ENCODE results near the gene FAM131A. TPM values are rescaled to one million over a fixed set of nuclear protein-coding genes. Genes with fewer than 3 reads are reported as not detected.

Gene FAM131A
- total and polyA plus RNA-seq, 2 of the 4 experiments (the other 2 are of a cell fraction), result 10.8 to 19.5 TPM

DNA sequence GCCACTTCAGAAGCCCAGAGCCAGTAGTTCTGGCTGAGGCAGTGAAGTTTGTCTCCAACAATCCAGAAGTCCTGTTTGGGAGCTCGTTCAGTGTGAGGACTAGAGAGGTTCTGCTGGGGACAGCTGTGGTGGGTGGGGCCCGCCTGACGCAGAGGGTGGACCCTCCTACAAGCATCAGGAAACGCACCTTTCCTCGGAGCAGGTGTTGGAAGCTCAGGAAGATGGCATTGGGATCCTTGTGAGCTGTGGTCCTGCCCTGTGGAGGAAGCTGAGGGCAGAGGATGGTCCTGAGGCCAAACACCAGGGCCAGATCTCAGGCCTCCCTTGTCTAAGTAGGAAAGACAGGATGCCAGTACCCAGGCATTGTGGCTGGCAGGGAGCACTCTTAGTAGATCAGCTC, 35.5 kb downstream of the FAM131A start:
- H2AK5ac ChIP-seq (ENCODE audit: low read depth, low read length), result no peak overlapping the region
- no peaks in the 10 kb centered on the region for H3K9me3 ChIP-seq (ENCODE audit: control insufficient read depth, insufficient read depth, low read length)
- 0 out of 4 replicates have a peak, but pooled peaks cover 0 to 2% of the 10 kb centered on the region in 2 experiments for H3K79me1 ChIP-seq (ENCODE audit: low read depth in 1 of 2, low read length in 2 of 2)
- no peak overlapping the region for H2BK5ac ChIP-seq (ENCODE audit: low read depth, low read length, poor library complexity, severe bottlenecking)
- BruUV-seq (replicated peaks), result no TSS peak
- dilution Hi-C loops (cut with HindIII; ENCODE audit: low sequenced_read_pairs, unreplicated experiment), result loop anchor here (25.0 kb wide), 1 partner anchor 164 kb away; no protein-coding TSS in a partner anchor
- H3K4ac ChIP-seq (ENCODE audit: low read depth, low read length), result no peak overlapping the region
- in situ Hi-C loops (cut with MboI; ENCODE audit: low sequenced_read_pairs), result loop anchor here (5.0 to 10.0 kb wide), 3 partner anchors 159 to 432 kb away; no protein-coding TSS in a partner anchor
- H4K20me1 ChIP-seq (ENCODE audit: insufficient read depth, low read length), result peaks cover 10% of the 10 kb centered on the region; the same call in 1 of the 2 replicates
- ChIA-PET CTCF (interaction anchor here (1.2 to 1.9 kb wide), 2 partner anchors 125 to 142 kb away, joined by 4 to 30 read pairs; no protein-coding TSS in a partner anchor), POLR2A (ENCODE audit: unreplicated experiment) (no interaction called here)
- peak overlapping the region; percentile 73 for H2AK9ac ChIP-seq (replicated peaks; ENCODE audit: low read depth, low read length, poor library complexity)
- no peak overlapping the region for H2BK120ac ChIP-seq (ENCODE audit: low read depth, low read length)
- no peak overlapping the region for H3K56ac ChIP-seq (ENCODE audit: extremely low read depth, insufficient read depth, low read length)
- no peak overlapping the region for H2BK20ac ChIP-seq (ENCODE audit: low read depth, low read length)
- H4K91ac ChIP-seq (ENCODE audit: insufficient read depth, low read depth, low read length), result no peak overlapping the region
- DNase-seq (no peak), ATAC-seq (ENCODE audit: low read depth) (no peak)
- H3K9me1 ChIP-seq (ENCODE audit: insufficient read depth, low read length), result no peaks in the 10 kb centered on the region
- peaks cover 38% of the 10 kb centered on the region for H3K27me3 ChIP-seq (ENCODE audit: control insufficient read depth, insufficient read depth, low read length)
- no peak for TF ChIP-seq RFX5 (IDR thresholded peaks at IDR 0.05; ENCODE audit: low read depth, low read length)
- no peak overlapping the region for H2AFZ ChIP-seq (replicated peaks; ENCODE audit: low read length, poor library complexity)
- no peak overlapping the region for H3K18ac ChIP-seq (ENCODE audit: low read depth, low read length)
- no CpG with 5 or more reads among the region's 5 CpGs for WGBS, 2 experiments (ENCODE audit: extremely low coverage in 2 of 2, insufficient read length in 1 of 2)
- H3K4me2 ChIP-seq (ENCODE audit: low read depth, low read length), result no peak overlapping the region
- H3K14ac ChIP-seq (replicated peaks; ENCODE audit: low read depth, low read length), result no peak overlapping the region
- no peak overlapping the region for H4K8ac ChIP-seq (ENCODE audit: low read depth in 2 of 2, low read length in 2 of 2)
- intact Hi-C loops (cut with micrococcal nuclease), result loop anchor here (5.0 kb wide), 2 partner anchors 404 to 429 kb away; no protein-coding TSS in a partner anchor
- H2BK15ac ChIP-seq (ENCODE audit: low read depth, low read length), result no peak overlapping the region
- H4K5ac ChIP-seq (ENCODE audit: low read depth, low read length), result no peak overlapping the region
- H3K36me3 ChIP-seq (ENCODE audit: control insufficient read depth, insufficient read depth, low read length), result peaks cover 7% of the 10 kb centered on the region
- H3K4me3 ChIP-seq (ENCODE audit: insufficient read depth, low read depth, low read length), result no peak overlapping the region
- no peak overlapping the region for H3K23ac ChIP-seq (ENCODE audit: low read depth, low read length)
- H3K27ac ChIP-seq (ENCODE audit: insufficient read depth, low read length), result no peak overlapping the region
- 0 out of 2 replicates have a peak, but pooled peaks cover 6% of the 10 kb centered on the region for H3K4me1 ChIP-seq (ENCODE audit: control insufficient read depth, insufficient read depth, low read length)
- no peak overlapping the region for H3K9ac ChIP-seq (ENCODE audit: low read depth, low read length)

All from IMR-90 (cell line).